Measurements from ENCODE around the gene TMEM229B. TPM values are rescaled to one million over a fixed set of nuclear protein-coding genes. Genes with fewer than 3 reads are reported as not detected.

Gene TMEM229B
- total RNA-seq, 4 donors from 2014 or later = 0.30 to 0.76 (median 0.50) TPM

DNA sequence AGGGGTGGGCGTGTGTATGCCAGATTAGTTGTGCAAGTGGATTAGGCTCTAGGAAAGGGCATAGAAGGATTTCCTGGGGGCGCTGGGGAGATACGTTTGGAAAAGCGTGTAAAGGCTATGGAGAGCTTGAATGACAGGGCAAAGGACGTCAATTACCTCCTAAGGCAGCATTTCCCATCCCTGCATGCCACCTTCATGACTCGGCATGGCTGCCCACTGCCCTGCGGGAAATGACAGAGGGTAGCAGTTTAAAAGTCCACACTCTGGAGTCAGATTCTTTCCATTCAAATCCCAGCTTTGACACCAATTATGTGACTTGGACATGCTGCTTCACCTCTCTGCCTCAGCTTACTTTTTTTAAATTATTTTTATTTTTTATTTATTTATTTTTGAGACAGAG, 14.8 kb upstream of the TMEM229B start:
- Histone ChIP-seq H3K27ac (no peak overlapping the region), H3K4me1 (no peaks in the 10 kb centered on the region), H3K36me3 (no peaks in the 10 kb centered on the region), H3K9me3 (no peaks in the 10 kb centered on the region), H3K4me3 (no peak overlapping the region), H3K27me3 (peaks cover 0 to 7% (median 0%) of the 10 kb centered on the region in 4 donors)
- TF ChIP-seq, protein P1, sequence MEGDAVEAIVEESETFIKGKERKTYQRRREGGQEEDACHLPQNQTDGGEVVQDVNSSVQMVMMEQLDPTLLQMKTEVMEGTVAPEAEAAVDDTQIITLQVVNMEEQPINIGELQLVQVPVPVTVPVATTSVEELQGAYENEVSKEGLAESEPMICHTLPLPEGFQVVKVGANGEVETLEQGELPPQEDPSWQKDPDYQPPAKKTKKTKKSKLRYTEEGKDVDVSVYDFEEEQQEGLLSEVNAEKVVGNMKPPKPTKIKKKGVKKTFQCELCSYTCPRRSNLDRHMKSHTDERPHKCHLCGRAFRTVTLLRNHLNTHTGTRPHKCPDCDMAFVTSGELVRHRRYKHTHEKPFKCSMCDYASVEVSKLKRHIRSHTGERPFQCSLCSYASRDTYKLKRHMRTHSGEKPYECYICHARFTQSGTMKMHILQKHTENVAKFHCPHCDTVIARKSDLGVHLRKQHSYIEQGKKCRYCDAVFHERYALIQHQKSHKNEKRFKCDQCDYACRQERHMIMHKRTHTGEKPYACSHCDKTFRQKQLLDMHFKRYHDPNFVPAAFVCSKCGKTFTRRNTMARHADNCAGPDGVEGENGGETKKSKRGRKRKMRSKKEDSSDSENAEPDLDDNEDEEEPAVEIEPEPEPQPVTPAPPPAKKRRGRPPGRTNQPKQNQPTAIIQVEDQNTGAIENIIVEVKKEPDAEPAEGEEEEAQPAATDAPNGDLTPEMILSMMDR (IDR thresholded peaks at IDR 0.05) = no peak
- no peak for TF ChIP-seq POLR2A (IDR thresholded peaks at IDR 0.05)
- no peak for DNase-seq
- 57 to 73% methylated on average over 7 of the region's 7 CpGs for WGBS, 2 donors
- intact Hi-C loops (cut with DNase I) = no loop called here

DNA sequence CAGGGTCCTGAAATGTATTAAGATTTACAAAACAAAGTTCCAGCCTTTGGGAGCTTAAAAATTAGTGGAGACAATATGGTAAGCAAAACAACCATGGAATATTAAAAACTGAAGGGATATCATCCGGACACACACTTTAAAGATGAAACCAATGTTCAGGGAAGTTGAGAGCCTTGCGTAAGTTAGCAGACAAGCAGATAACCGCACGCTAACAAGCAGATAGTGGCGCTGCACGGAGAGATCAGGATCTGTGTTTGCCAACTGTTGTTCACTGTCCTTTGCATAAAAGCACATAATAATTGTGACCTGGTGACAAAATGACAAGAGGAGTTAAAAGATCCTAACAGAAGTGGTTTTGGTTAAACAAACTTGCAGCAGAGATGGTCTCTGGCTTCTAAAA, 14.3 kb upstream of the TMEM229B start:
- Histone ChIP-seq H3K36me3 (no peaks in the 10 kb centered on the region), H3K27me3 (peaks cover 0 to 7% (median 0%) of the 10 kb centered on the region in 4 donors), H3K4me1 (no peaks in the 10 kb centered on the region), H3K27ac (no peak overlapping the region), H3K4me3 (no peak overlapping the region), H3K9me3 (no peaks in the 10 kb centered on the region)
- WGBS, 2 donors = 68 to 80% methylated on average over 6 of the region's 6 CpGs
- TF ChIP-seq POLR2A (IDR thresholded peaks at IDR 0.05) = no peak
- TF ChIP-seq, protein P1 (IDR thresholded peaks at IDR 0.05) = no peak
- intact Hi-C loops (cut with DNase I) = no loop called here
- DNase-seq = no peak

DNA sequence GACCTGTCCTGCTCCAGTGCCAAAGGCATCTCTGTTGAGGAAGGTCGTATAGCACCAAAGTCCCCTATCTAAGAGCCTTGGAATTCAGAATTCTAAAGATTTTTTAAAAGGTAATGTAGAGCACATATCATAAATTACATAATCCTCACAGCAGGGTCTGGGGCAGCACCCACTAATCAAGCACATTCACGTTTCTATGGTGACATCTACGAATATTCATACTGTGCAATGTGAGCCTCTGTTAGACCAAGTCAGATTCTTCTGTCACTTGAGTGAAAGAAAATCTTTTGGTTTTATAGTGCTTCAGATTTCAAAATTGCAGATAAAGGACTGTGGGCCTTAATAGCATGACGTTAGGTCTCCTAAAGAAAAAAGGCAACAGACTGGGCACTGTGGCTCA, 13.1 kb upstream of the TMEM229B start:
- intact Hi-C loops (cut with DNase I) = no loop called here
- no peaks in the 10 kb centered on the region for H3K4me1 ChIP-seq
- TF ChIP-seq POLR2A (IDR thresholded peaks at IDR 0.05) = no peak
- TF ChIP-seq, protein P1 (IDR thresholded peaks at IDR 0.05) = no peak
- H3K36me3 ChIP-seq = no peaks in the 10 kb centered on the region
- WGBS, 2 donors = 72 to 73% methylated on average over 4 of the region's 4 CpGs
- no peaks in the 10 kb centered on the region for H3K27me3 ChIP-seq
- no peak for DNase-seq
- no peaks in the 10 kb centered on the region for H3K9me3 ChIP-seq
- no peak overlapping the region for H3K4me3 ChIP-seq
- no peak overlapping the region for H3K27ac ChIP-seq

DNA sequence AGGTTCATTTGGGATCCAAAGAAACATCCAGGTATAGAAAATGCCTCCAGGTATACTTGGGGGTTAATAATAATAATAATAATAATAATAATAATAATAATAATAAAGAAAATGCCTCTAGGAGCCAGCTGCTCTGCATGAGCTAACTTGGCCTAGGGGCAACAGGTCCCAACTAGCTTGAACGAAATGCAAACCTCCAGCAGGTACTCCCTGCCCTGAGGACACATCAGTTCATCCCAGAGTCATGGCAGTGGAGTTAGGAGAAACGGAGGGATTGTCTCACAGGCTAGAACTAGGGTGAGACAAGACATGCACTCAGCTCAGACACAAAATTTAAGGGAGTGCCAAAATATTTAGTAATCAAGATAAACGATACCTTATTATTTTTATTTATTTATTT, 12.5 kb upstream of the TMEM229B start:
- WGBS, 2 donors = 32 to 67% methylated on average over 3 of the region's 3 CpGs
- Histone ChIP-seq H3K27me3 (no peaks in the 10 kb centered on the region), H3K4me1 (no peaks in the 10 kb centered on the region), H3K9me3 (no peaks in the 10 kb centered on the region), H3K27ac (no peak overlapping the region), H3K4me3 (no peak overlapping the region), H3K36me3 (no peaks in the 10 kb centered on the region)
- TF ChIP-seq, protein P1 (IDR thresholded peaks at IDR 0.05) = no peak
- no peak for TF ChIP-seq POLR2A (IDR thresholded peaks at IDR 0.05)
- DNase-seq = no peak
- intact Hi-C loops (cut with DNase I) = no loop called here

DNA sequence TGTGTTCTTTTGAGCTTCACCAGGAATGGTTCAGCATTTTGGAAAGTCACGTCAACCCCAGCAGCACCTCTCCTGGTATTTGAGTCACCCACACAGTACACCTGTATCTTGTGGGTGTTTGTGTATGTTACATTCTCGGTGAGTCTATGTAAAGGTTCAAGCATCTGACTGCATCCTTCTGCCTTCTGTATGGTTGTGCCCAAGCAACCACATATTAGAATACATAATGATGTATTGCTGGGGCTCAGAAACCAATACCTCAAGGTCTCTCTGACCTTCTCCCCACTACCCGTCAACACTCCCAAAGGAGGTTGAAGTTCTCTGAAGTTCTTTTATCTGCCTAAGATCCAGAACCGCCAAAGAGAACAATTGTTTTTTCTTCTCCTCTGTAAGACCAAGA, 9.2 kb upstream of the TMEM229B start:
- 77 to 86% methylated on average over 4 of the region's 4 CpGs for WGBS, 2 donors
- DNase-seq = no peak
- Histone ChIP-seq H3K9me3 (peaks cover 0 to 17% (median 8%) of the 10 kb centered on the region in 3 donors), H3K4me3 (no peak overlapping the region), H3K27ac (no peak overlapping the region), H3K36me3 (no peaks in the 10 kb centered on the region), H3K27me3 (no peaks in the 10 kb centered on the region), H3K4me1 (no peaks in the 10 kb centered on the region)
- intact Hi-C loops (cut with DNase I) = no loop called here
- no peak for TF ChIP-seq POLR2A (IDR thresholded peaks at IDR 0.05)
- TF ChIP-seq, protein P1 (IDR thresholded peaks at IDR 0.05) = no peak

Measured in esophagus squamous epithelium (tissue), 5 donors.